CMK (cell line): ENCODE measurements around the gene SERPINF2.
"Not testable (repeated sequence)": the region's sequence is repeated elsewhere in the genome, so short reads cannot be mapped to it uniquely, and the experiment has no call there.

Experiments
- DNase-seq: peaks from one replicate; pipeline ENCODE4 v3.0.0-alpha.2; 2010; ENCODE audit warnings: low read depth

The SERPINF2 gene

GRCh38 chr17:1762901-1763898, 20.5 kb downstream of the SERPINF2 start:
- peak; percentile 53 for DNase-seq

GRCh38 chr17:1764284-1764683, 21.6 kb downstream of the SERPINF2 start:
- peak; percentile 49 for DNase-seq

GRCh38 chr17:1764705-1765104, 22.0 kb downstream of the SERPINF2 start:
- not testable (repeated sequence) for DNase-seq

GRCh38 chr17:1765576-1765975, 22.9 kb downstream of the SERPINF2 start:
- no peak for DNase-seq

- DNase-seq: no peak
Measured at GRCh38 chr17:1766382-1767135, 23.9 kb downstream of the SERPINF2 start.

GRCh38 chr17:1767358-1767757, 24.7 kb downstream of the SERPINF2 start:
- no peak for DNase-seq

GRCh38 chr17:1769822-1770477, 27.3 kb downstream of the SERPINF2 start:
- DNase-seq: no peak

- not testable (repeated sequence) for DNase-seq
Measured at GRCh38 chr17:1773000-1773695, 30.5 kb downstream of the SERPINF2 start.

GRCh38 chr17:1773696-1774181, 31.1 kb downstream of the SERPINF2 start:
- no peak for DNase-seq

- no peak for DNase-seq
Measured at GRCh38 chr17:1774390-1775176, 31.9 kb downstream of the SERPINF2 start.

- no peak for DNase-seq
Measured at GRCh38 chr17:1776328-1776727, 33.7 kb downstream of the SERPINF2 start.

GRCh38 chr17:1776857-1777256, 34.2 kb downstream of the SERPINF2 start:
- DNase-seq: no peak

GRCh38 chr17:1779571-1780131, 37.0 kb downstream of the SERPINF2 start:
- no peak for DNase-seq

GRCh38 chr17:1782171-1782567, 39.5 kb downstream of the SERPINF2 start:
- DNase-seq: no peak

GRCh38 chr17:1783271-1783670, 40.6 kb downstream of the SERPINF2 start:
- no peak for DNase-seq

- DNase-seq: no peak
Measured at GRCh38 chr17:1783834-1784611, 41.4 kb downstream of the SERPINF2 start.

GRCh38 chr17:1785930-1786329, 43.3 kb downstream of the SERPINF2 start:
- no peak for DNase-seq

GRCh38 chr17:1786708-1787107, 44.0 kb downstream of the SERPINF2 start:
- DNase-seq: no peak

- DNase-seq: no peak
Measured at GRCh38 chr17:1787301-1787902, 44.7 kb downstream of the SERPINF2 start.
